ENCODE measurements around the gene MSL3B.

The MSL3B gene

GRCh38 chr2:233820774-233821105, 47.4 kb downstream of the MSL3B start:
- Histone ChIP-seq H3K79me2 (ENCODE audit: low read depth) (no peaks in the 10 kb centered on the region), H3K9ac (no peak overlapping the region), H3K4me1 (no peaks in the 10 kb centered on the region), H3K4me3 (no peak overlapping the region), H3K27ac (no peak overlapping the region), H3F3A (ENCODE audit: low read depth) (no peaks in the 10 kb centered on the region), H4K20me1 (ENCODE audit: low read depth) (no peaks in the 10 kb centered on the region), H3K36me3 (no peaks in the 10 kb centered on the region), H3K27me3 (no peaks in the 10 kb centered on the region), H3K4me2 (no peak overlapping the region), H2AFZ (replicated peaks) (no peak overlapping the region), H3K9me3 (ENCODE audit: low read depth) (no peaks in the 10 kb centered on the region)
- no peak for DNase-seq (ENCODE audit: low spot score)
- H3K4me3 Mint-ChIP-seq: no peak overlapping the region
- peaks cover 6% of the 10 kb centered on the region for H3K27me3 Mint-ChIP-seq (ENCODE audit: insufficient read depth, low read depth)
- TF ChIP-seq, protein P1, sequence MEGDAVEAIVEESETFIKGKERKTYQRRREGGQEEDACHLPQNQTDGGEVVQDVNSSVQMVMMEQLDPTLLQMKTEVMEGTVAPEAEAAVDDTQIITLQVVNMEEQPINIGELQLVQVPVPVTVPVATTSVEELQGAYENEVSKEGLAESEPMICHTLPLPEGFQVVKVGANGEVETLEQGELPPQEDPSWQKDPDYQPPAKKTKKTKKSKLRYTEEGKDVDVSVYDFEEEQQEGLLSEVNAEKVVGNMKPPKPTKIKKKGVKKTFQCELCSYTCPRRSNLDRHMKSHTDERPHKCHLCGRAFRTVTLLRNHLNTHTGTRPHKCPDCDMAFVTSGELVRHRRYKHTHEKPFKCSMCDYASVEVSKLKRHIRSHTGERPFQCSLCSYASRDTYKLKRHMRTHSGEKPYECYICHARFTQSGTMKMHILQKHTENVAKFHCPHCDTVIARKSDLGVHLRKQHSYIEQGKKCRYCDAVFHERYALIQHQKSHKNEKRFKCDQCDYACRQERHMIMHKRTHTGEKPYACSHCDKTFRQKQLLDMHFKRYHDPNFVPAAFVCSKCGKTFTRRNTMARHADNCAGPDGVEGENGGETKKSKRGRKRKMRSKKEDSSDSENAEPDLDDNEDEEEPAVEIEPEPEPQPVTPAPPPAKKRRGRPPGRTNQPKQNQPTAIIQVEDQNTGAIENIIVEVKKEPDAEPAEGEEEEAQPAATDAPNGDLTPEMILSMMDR (IDR thresholded peaks at IDR 0.05): no peak
- TF ChIP-seq EZH2 (IDR thresholded peaks at IDR 0.05): no peak
- TF ChIP-seq EZH2phosphoT487 (IDR thresholded peaks at IDR 0.05): no peak
- peaks cover 3% of the 10 kb centered on the region for H3K9me3 Mint-ChIP-seq
- H3K4me1 Mint-ChIP-seq: peaks cover 10% of the 10 kb centered on the region
- H3K27ac Mint-ChIP-seq: no peak overlapping the region
- peaks cover 1% of the 10 kb centered on the region for H3K36me3 Mint-ChIP-seq

DNA sequence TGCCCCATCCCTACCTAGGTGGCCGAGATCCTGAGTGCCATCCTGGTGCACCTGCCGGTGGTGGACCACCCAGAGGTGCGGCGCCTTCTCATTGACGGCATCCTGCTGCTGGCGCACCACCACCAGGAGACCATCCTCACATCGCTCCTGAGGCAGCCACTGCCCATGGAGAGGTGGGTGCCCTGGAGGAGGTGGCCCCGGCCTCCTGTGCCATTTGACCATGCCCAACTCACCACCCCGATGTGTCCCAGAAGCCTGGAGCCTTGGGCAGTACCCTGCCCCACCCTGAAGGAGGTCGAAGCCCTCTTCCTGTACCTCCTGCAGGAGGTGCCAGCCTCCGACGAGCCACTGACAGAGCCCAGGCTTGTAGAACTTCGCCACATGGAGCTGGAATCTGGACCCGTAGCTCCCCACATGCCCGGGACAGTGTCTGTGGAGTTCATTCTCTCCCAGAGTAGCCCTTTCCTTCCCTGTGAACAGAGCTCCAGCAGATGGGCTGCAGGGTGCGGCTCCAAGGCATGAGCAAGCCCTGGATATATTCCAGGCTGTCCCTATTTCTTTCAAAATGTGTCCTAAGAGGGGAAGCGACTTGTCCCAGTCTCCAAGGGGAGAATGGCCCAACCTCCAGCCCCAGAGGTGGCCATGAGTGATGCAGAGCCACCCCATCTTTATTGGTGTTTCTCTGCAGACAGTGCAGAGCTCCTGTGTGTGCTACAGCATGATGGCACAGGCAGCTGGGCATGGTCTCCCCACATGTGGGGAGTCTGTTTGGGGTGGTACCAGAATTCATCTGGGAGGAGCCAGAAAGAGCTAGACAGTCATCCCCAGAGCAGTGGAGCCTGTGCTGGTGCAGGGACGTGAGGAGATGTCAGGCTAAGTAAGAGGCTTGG, 48.1 kb downstream of the MSL3B start:
- no peaks in the 10 kb centered on the region for H3K36me3 Mint-ChIP-seq
- DNase-seq (ENCODE audit: low spot score): no peak
- H3K9me3 Mint-ChIP-seq: no peaks in the 10 kb centered on the region
- Histone ChIP-seq H3K27me3 (no peaks in the 10 kb centered on the region), H2AFZ (replicated peaks) (no peak overlapping the region), H3K9me3 (ENCODE audit: low read depth) (no peaks in the 10 kb centered on the region), H3F3A (ENCODE audit: low read depth) (no peaks in the 10 kb centered on the region), H3K9ac (no peak overlapping the region), H3K4me3 (no peak overlapping the region), H3K36me3 (no peaks in the 10 kb centered on the region), H4K20me1 (ENCODE audit: low read depth) (no peaks in the 10 kb centered on the region), H3K79me2 (ENCODE audit: low read depth) (no peaks in the 10 kb centered on the region), H3K27ac (no peak overlapping the region), H3K4me2 (no peak overlapping the region), H3K4me1 (no peaks in the 10 kb centered on the region)
- no peak overlapping the region for H3K27ac Mint-ChIP-seq
- peaks cover 10% of the 10 kb centered on the region for H3K4me1 Mint-ChIP-seq
- TF ChIP-seq, protein P1 (IDR thresholded peaks at IDR 0.05): no peak
- peaks cover 6% of the 10 kb centered on the region for H3K27me3 Mint-ChIP-seq (ENCODE audit: insufficient read depth, low read depth)
- H3K4me3 Mint-ChIP-seq: no peak overlapping the region

DNA sequence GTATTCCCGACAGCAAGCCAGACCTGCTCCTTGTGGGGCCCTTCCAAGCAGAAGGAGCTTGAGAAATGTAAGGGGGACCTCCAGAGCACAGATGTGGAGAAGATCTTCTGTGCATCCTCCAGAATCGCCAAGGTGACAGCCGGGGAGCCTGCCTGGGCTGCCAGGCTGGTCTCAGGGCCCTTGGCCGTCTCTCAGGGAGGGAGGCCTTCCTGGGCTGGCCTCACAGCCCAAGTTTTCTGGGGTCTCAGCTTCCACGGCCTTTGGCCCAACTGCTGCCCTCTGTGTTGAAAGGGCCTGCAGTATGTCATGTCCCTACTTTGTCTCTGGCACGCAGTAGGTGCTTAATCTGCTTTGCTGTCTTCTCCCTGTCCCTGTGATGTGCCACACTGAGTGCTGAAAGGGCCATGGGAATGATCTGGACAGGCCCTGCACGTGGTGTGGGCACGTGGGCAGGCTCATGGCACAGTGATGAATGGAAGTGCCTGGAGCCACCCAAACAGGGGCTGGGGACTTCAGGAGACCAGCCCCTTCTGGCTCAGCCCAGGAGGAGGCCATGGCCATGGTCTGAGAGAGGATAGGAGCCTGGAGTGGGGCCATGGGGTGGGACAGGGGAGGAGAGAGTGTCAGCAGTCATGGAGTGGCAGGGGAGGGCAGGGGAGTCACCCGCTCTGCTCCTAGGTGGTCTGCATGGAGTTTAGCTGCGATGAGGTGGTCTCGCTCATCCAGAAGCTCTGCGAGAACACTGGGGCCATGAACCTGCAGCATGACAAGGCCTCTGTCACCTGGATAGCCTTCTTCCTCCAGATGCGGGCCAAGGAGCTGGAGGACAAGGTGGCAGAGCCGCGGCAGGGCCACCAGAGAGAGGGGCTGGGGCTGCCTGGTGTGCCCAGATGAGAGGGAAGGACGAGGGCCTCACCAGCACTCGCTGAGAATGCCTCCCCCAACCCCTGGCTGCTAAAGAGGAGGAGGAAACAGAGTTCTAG, 49.3 kb downstream of the MSL3B start:
- peaks cover 10% of the 10 kb centered on the region for H3K4me1 Mint-ChIP-seq
- H3K27me3 ChIP-seq: no peaks in the 10 kb centered on the region
- no peaks in the 10 kb centered on the region for H3F3A ChIP-seq (ENCODE audit: low read depth)
- no peaks in the 10 kb centered on the region for H3K4me1 ChIP-seq
- H3K4me3 Mint-ChIP-seq: no peak overlapping the region
- no peak overlapping the region for H3K27ac ChIP-seq
- no peaks in the 10 kb centered on the region for H3K36me3 Mint-ChIP-seq
- no peaks in the 10 kb centered on the region for H3K36me3 ChIP-seq
- H3K9ac ChIP-seq: no peak overlapping the region
- H3K4me3 ChIP-seq: no peak overlapping the region
- peaks cover 4% of the 10 kb centered on the region for H3K27me3 Mint-ChIP-seq (ENCODE audit: insufficient read depth, low read depth)
- no peaks in the 10 kb centered on the region for H3K9me3 Mint-ChIP-seq
- no peaks in the 10 kb centered on the region for H4K20me1 ChIP-seq (ENCODE audit: low read depth)
- no peak overlapping the region for H3K4me2 ChIP-seq
- H3K9me3 ChIP-seq (ENCODE audit: low read depth): no peaks in the 10 kb centered on the region
- no peak for DNase-seq (ENCODE audit: low spot score)
- H2AFZ ChIP-seq (replicated peaks): no peak overlapping the region
- no peak overlapping the region for H3K27ac Mint-ChIP-seq
- H3K79me2 ChIP-seq (ENCODE audit: low read depth): no peaks in the 10 kb centered on the region
- TF ChIP-seq EZH2 (IDR thresholded peaks at IDR 0.05) (no peak), EZH2phosphoT487 (IDR thresholded peaks at IDR 0.05) (no peak)
- TF ChIP-seq, protein P1 (IDR thresholded peaks at IDR 0.05): no peak

Data from neural progenitor cell (in vitro differentiated cells).